RWPE1 (cell line): ENCODE results near the gene CXCL14.
A peak's percentile ranks its signal among the peaks of the same experiment; 100 is the strongest.

ENCODE experiments used
- CTCF ChIA-PET: fragments of 350-600 bp; sonication (Branson Sonifier 250); formaldehyde crosslinking; extraction: SDS; loops from one replicate; lab custom pipeline; 2021; lab: Yijun Ruan, JAX
- POLR2A ChIA-PET: fragments of 400-600 bp; formaldehyde crosslinking; extraction: SDS; loops from one replicate; lab custom pipeline; 2020; ENCODE audit warnings: antibody characterized with exemption; ENCODE audit not compliant: low non-redundant PET; lab: Yijun Ruan, JAX
- DNase-seq: peaks from one replicate; pipeline ENCODE4 v3.0.0; 2012; ENCODE audit warnings: low spot score
- H3K27ac ChIP-seq: fragments of 450-650 bp; 2 replicates; pipeline ENCODE4 v1.5.1; 2017
- CTCF ChIP-seq: fragments of 450-650 bp; conservative IDR thresholded peaks from 2 replicates; pipeline ENCODE4 v1.5.1; 2017; ENCODE audit warnings: low read depth, mild to moderate bottlenecking

CXCL14 gene

GRCh38 chr5:135561266-135561665, 17.5 kb downstream of the CXCL14 start:
- DNase-seq, result no peak
- ChIA-PET CTCF (interaction anchor here (0.6 to 4.0 kb wide), 31 partner anchors 9 to 652 kb away, joined by 3 to 57 read pairs (median 4); partner anchors contain the start of gene CXCL14), POLR2A (interaction anchor here (1.0 kb wide), 1 partner anchor 167 kb away, joined by 5 read pairs; no protein-coding TSS in a partner anchor)
- TF ChIP-seq CTCF, result no peak
- no peak overlapping the region for H3K27ac ChIP-seq

- CTCF ChIA-PET, result interaction anchor here (0.5 to 4.0 kb wide), 31 partner anchors 9 to 652 kb away, joined by 3 to 57 read pairs (median 4); partner anchors contain the start of gene CXCL14
- peak; percentile 91 for DNase-seq
- H3K27ac ChIP-seq, result no peak overlapping the region
- peak; percentile 95 for TF ChIP-seq CTCF
- POLR2A ChIA-PET, result no interaction called here
These were observed 17.9 kb downstream of the CXCL14 start for GRCh38 chr5:135560858-135561257.

- CTCF ChIA-PET, result interaction anchor here (0.6 to 2.8 kb wide), 7 partner anchors 93 to 271 kb away, joined by 3 to 19 read pairs (median 3); no protein-coding TSS in a partner anchor
- TF ChIP-seq CTCF, result no peak
- POLR2A ChIA-PET, result no interaction called here
- DNase-seq, result peak; percentile 63
- no peak overlapping the region for H3K27ac ChIP-seq
These were observed 19.4 kb downstream of the CXCL14 start for GRCh38 chr5:135559354-135559753.

- no peak for DNase-seq
- ChIA-PET POLR2A (no interaction called here), CTCF (interaction anchor here (0.6 to 2.8 kb wide), 7 partner anchors 9 to 468 kb away, joined by 4 to 19 read pairs (median 6); no protein-coding TSS in a partner anchor)
- no peak overlapping the region for H3K27ac ChIP-seq
- TF ChIP-seq CTCF, result no peak
These were observed 21.5 kb downstream of the CXCL14 start for GRCh38 chr5:135557076-135557838.

- TF ChIP-seq CTCF, result no peak
- no peak overlapping the region for H3K27ac ChIP-seq
- CTCF ChIA-PET, result interaction anchor here (0.6 to 11.3 kb wide), 4 partner anchors 9 to 278 kb away, joined by 4 to 455 read pairs (median 10); partner anchors contain the start of gene SLC25A48
- POLR2A ChIA-PET, result no interaction called here
- DNase-seq, result no peak
These were observed 22.2 kb downstream of the CXCL14 start for GRCh38 chr5:135556620-135557019.

GRCh38 chr5:135555530-135555929, 23.3 kb downstream of the CXCL14 start:
- H3K27ac ChIP-seq, result no peak overlapping the region
- no peak for DNase-seq
- ChIA-PET POLR2A (no interaction called here), CTCF (interaction anchor here (0.5 to 11.3 kb wide), 6 partner anchors 11 to 275 kb away, joined by 3 to 455 read pairs (median 10); no protein-coding TSS in a partner anchor)
- TF ChIP-seq CTCF, result no peak
